Activated CD8-positive, alpha-beta T cell treated with anti-CD3 and anti-CD28 coated beads, Interleukin-2, amount 10 ng/mL, durations not matched to agents 7 days and 5 days (primary cell): ENCODE data around the gene MARCO. TPM values are rescaled to one million over a fixed set of nuclear protein-coding genes. Genes with fewer than 3 reads are reported as not detected.

ENCODE experiments used
- ATAC-seq: fragments of 150-1000 bp; cut with Tn5 transposase; one replicate; pipeline ENCODE4 v1.10.0; 2021; ENCODE audit warnings: moderate library complexity
- CTCF ChIA-PET: fragments of 350-600 bp; sonication (Branson Sonifier 250); formaldehyde crosslinking; loops from one replicate; lab custom pipeline; 2021; ENCODE audit warnings: antibody characterized with exemption; lab: Charles Lee
- POLR2A ChIA-PET: fragments of 350-600 bp; sonication (Branson Sonifier 250); formaldehyde crosslinking; loops from one replicate; lab custom pipeline; 2021; ENCODE audit warnings: antibody characterized with exemption; lab: Charles Lee
- DNase-seq: peaks from one replicate; pipeline ENCODE4 v3.0.0-alpha.2; 2020
- H3K27ac Mint-ChIP-seq: one replicate; pipeline ENCODE4 v1.8.0; 2021; ENCODE audit warnings: mild to moderate bottlenecking, mixed read lengths
- H3K27me3 Mint-ChIP-seq: one replicate; pipeline ENCODE4 v1.8.0; 2021; ENCODE audit warnings: low read depth, mixed read lengths
- H3K36me3 Mint-ChIP-seq: one replicate; pipeline ENCODE4 v1.8.0; 2021; ENCODE audit warnings: low read depth, mixed read lengths
- H3K4me1 Mint-ChIP-seq: one replicate; pipeline ENCODE4 v1.8.0; 2021; ENCODE audit warnings: low read depth, mixed read lengths
- H3K4me3 Mint-ChIP-seq: one replicate; pipeline ENCODE4 v1.8.0; 2021; ENCODE audit warnings: mild to moderate bottlenecking, mixed read lengths
- H3K9me3 Mint-ChIP-seq: one replicate; pipeline ENCODE4 v1.8.0; 2022; ENCODE audit warnings: mixed read lengths; ENCODE audit not compliant: insufficient read depth
- total RNA-seq, 2 experiments: library from RNA; stranded (reverse); gene quantifications; one replicate each; pipeline ENCODE4 v1.2.3, GENCODE V29; 2021

MARCO gene
- total RNA-seq, 2 experiments from 2014 or later: not detected

DNA sequence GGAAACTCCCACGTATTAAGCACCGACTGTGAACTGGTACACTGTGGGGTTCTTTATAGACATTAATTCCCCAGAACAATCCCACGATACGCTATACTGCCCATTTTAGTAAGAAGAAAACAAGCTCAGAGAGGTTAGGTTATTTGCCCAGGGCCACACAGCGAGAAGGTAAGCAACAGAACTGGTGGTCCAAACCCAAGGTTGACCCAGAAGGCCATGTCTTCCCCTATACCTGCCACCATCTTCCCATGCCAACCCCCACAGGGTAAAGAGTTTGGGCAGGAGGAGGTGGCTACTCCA is 69.9 kb downstream of the MARCO start:
- H3K27ac Mint-ChIP-seq: no peak overlapping the region
- ChIA-PET POLR2A (no interaction called here), CTCF (no interaction called here)
- DNase-seq: no peak
- peaks cover 24% of the 10 kb centered on the region for H3K27me3 Mint-ChIP-seq
- peaks cover 2% of the 10 kb centered on the region for H3K4me1 Mint-ChIP-seq
- no peak overlapping the region for H3K4me3 Mint-ChIP-seq
- no peak for ATAC-seq
- no peaks in the 10 kb centered on the region for H3K36me3 Mint-ChIP-seq
- H3K9me3 Mint-ChIP-seq: no peaks in the 10 kb centered on the region

GRCh38 chr2:119012345-119013301 is 70.6 kb downstream of the MARCO start:
- CTCF ChIA-PET: interaction anchor here (1.4 kb wide), 1 partner anchor 131 kb away, joined by 4 read pairs; no protein-coding TSS in a partner anchor

GRCh38 chr2:119013671-119014070 is 71.7 kb downstream of the MARCO start:
- POLR2A ChIA-PET: no interaction called here
- Mint-ChIP-seq H3K9me3 (no peaks in the 10 kb centered on the region), H3K27me3 (peaks cover 26% of the 10 kb centered on the region), H3K4me1 (peaks cover 2% of the 10 kb centered on the region), H3K36me3 (no peaks in the 10 kb centered on the region), H3K4me3 (no peak overlapping the region), H3K27ac (no peak overlapping the region)
- no peak for DNase-seq
- CTCF ChIA-PET: interaction anchor here (1.4 kb wide), 1 partner anchor 132 kb away, joined by 4 read pairs; no protein-coding TSS in a partner anchor
- no peak for ATAC-seq

More at GRCh38 chr2:119012345-119013301, 70.6 kb downstream of the MARCO start:
- POLR2A ChIA-PET: no interaction called here
- ATAC-seq (no peak), DNase-seq (no peak)
- Mint-ChIP-seq H3K27me3 (peaks cover 26% of the 10 kb centered on the region), H3K9me3 (no peaks in the 10 kb centered on the region), H3K27ac (no peak overlapping the region), H3K4me1 (peaks cover 2% of the 10 kb centered on the region), H3K4me3 (no peak overlapping the region), H3K36me3 (no peaks in the 10 kb centered on the region)

DNA sequence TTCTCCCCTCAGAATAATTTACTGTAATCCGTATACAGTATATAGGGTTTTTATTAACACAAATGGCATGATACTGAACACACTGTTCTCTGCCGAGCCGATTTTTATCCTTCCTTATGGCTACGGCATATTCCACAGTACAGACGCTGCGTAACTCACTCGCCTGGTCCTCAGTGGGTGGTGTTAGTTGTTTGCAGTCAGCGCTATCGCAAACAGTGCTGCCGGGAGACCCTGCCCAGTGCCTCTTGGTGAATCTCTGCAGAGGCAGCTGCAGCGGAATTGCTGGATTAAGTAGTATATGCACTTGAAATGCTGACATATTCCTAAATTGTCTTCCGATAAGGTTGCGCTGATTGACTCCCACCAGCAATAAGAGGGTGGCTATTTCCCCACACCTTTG is 73.9 kb downstream of the MARCO start:
- no peak for DNase-seq
- POLR2A ChIA-PET: no interaction called here
- H3K36me3 Mint-ChIP-seq: no peaks in the 10 kb centered on the region
- ATAC-seq: no peak
- CTCF ChIA-PET: no interaction called here
- no peak overlapping the region for H3K27ac Mint-ChIP-seq
- no peaks in the 10 kb centered on the region for H3K9me3 Mint-ChIP-seq
- peaks cover 13% of the 10 kb centered on the region for H3K27me3 Mint-ChIP-seq
- no peak overlapping the region for H3K4me3 Mint-ChIP-seq
- peaks cover 2% of the 10 kb centered on the region for H3K4me1 Mint-ChIP-seq

DNA sequence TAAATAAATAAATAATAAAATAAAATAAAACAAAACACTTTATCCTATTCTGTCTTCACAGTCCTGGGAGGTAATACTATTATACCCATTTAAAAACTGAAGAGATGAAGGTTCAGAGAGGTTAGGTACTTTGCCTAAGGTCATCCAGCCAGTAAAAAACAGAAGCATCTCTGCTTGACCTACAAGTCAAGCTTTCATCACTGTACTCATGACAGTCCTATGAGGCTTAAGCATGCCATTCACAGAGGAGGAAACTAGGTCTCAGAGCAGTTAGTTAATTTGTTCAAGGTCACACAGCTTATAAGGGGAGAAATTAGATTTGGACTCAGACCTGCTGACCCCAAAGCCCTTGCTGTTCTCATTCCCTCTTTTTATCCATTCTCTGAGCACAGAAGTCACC is 77.5 kb downstream of the MARCO start:
- no peaks in the 10 kb centered on the region for H3K36me3 Mint-ChIP-seq
- H3K27ac Mint-ChIP-seq: no peak overlapping the region
- H3K4me3 Mint-ChIP-seq: no peak overlapping the region
- H3K9me3 Mint-ChIP-seq: no peaks in the 10 kb centered on the region
- peaks cover 2% of the 10 kb centered on the region for H3K27me3 Mint-ChIP-seq
- ATAC-seq (no peak), DNase-seq (no peak)
- ChIA-PET CTCF (no interaction called here), POLR2A (no interaction called here)
- H3K4me1 Mint-ChIP-seq: no peaks in the 10 kb centered on the region

DNA sequence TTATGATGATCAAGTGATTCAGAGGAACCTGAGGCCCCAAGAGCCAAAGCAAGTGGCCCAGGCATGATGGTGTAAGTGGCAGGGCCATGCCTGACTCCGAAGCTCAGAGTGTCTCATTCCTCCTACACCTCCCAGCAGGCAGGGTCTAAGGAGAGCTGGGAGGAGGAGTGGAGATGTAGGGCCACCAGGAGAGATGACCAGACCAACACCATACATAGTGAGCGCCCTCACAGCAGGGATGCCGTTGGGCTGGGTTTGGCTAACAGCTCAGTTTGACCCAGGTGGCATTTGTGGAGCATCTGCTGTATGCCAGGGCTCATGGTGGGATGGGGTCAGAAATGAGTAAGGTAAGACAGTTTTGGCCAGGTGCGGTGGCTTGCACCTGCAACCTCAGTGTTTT is 80.7 kb downstream of the MARCO start:
- POLR2A ChIA-PET: no interaction called here
- Mint-ChIP-seq H3K4me1 (no peaks in the 10 kb centered on the region), H3K4me3 (no peak overlapping the region), H3K27ac (no peak overlapping the region), H3K9me3 (no peaks in the 10 kb centered on the region), H3K27me3 (no peaks in the 10 kb centered on the region), H3K36me3 (no peaks in the 10 kb centered on the region)
- DNase-seq: no peak
- no peak for ATAC-seq
- CTCF ChIA-PET: no interaction called here

- no peak for ATAC-seq
- Mint-ChIP-seq H3K4me3 (no peak overlapping the region), H3K9me3 (no peaks in the 10 kb centered on the region), H3K27me3 (no peaks in the 10 kb centered on the region), H3K4me1 (no peaks in the 10 kb centered on the region), H3K36me3 (no peaks in the 10 kb centered on the region), H3K27ac (no peak overlapping the region)
- POLR2A ChIA-PET: no interaction called here
- no peak for DNase-seq
- CTCF ChIA-PET: no interaction called here
These were observed 81.5 kb downstream of the MARCO start for GRCh38 chr2:119023534-119023933.

- ChIA-PET POLR2A (no interaction called here), CTCF (no interaction called here)
- ATAC-seq (no peak), DNase-seq (no peak)
- H3K27me3 Mint-ChIP-seq: no peaks in the 10 kb centered on the region
- H3K9me3 Mint-ChIP-seq: no peaks in the 10 kb centered on the region
- H3K36me3 Mint-ChIP-seq: no peaks in the 10 kb centered on the region
- H3K4me3 Mint-ChIP-seq: no peak overlapping the region
- no peaks in the 10 kb centered on the region for H3K4me1 Mint-ChIP-seq
- no peak overlapping the region for H3K27ac Mint-ChIP-seq
These were observed 82.2 kb downstream of the MARCO start for GRCh38 chr2:119024152-119024551.

DNA sequence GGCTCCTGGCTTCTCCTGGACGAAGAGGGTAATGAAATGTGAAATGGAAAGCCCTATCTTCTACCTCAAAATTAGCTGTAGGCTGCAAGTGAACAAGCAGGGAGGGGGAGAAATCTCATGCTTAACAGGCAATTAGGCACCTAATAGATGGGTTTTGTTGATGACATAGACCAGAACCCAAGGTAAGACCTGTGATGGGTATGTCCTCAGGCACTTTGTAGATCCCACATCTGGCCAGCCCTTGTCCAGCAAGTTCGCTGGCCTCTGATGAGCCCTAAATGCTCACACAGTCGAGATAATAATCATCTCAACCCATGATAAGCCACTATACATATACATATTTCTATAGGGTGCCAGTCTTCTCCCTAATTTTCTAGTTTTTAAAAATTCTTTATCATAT is 82.6 kb downstream of the MARCO start:
- Mint-ChIP-seq H3K27ac (no peak overlapping the region), H3K27me3 (no peaks in the 10 kb centered on the region), H3K4me1 (no peaks in the 10 kb centered on the region), H3K4me3 (no peak overlapping the region), H3K9me3 (no peaks in the 10 kb centered on the region), H3K36me3 (no peaks in the 10 kb centered on the region)
- ChIA-PET CTCF (no interaction called here), POLR2A (no interaction called here)
- DNase-seq (no peak), ATAC-seq (no peak)

DNA sequence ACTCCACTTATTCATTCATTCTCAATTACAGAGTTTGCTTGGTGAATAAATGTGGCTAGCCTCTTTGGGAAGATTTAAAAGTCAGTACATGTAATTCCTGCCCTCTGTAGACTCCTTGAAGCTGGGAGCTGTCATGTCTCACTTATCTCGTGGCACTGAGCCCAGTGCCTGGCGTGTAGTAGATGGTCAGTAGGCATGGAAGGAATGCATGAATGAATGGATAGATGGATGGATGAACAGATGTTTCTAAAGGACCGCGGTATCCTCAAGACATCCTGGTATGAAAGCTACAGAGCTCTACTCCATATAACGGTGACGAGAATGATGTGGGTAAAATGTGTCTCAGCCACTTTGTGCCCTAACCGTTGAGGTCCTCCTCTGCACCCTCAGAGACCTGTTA is 83.0 kb downstream of the MARCO start:
- Mint-ChIP-seq H3K9me3 (no peaks in the 10 kb centered on the region), H3K27me3 (no peaks in the 10 kb centered on the region), H3K27ac (no peak overlapping the region), H3K4me3 (no peak overlapping the region), H3K4me1 (no peaks in the 10 kb centered on the region), H3K36me3 (no peaks in the 10 kb centered on the region)
- ChIA-PET POLR2A (no interaction called here), CTCF (no interaction called here)
- no peak for DNase-seq
- ATAC-seq: no peak

DNA sequence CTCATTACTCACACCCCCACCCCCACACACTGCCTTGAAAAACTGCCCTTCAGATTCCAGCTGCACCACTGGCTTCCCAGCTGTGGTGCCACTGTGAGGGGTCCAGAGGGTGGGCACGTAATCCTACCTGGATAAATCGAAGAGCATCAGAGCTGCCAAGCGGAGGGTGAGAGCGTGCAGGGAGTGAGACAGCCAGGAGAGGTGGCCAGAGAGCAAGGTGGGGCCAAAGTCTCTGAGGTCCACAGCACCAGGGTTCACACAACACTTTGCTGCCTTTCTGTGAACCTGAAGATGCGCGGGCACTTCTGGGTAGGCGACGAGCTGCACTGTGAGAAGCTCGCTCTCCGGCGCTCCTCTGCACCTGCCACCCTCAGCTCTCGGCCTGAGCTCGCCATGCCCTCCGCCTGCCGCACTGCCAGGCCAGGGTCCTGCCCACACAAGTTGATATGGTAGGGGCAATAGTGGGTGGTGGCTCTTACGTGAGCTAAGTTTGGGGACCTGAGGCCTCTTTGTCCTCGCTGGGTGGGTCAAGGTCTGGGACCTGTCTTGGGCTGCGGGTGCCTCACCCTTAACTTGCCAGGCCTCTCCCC is 83.9 kb downstream of the MARCO start:
- H3K9me3 Mint-ChIP-seq: no peaks in the 10 kb centered on the region
- no peaks in the 10 kb centered on the region for H3K36me3 Mint-ChIP-seq
- no peak overlapping the region for H3K4me3 Mint-ChIP-seq
- no peaks in the 10 kb centered on the region for H3K4me1 Mint-ChIP-seq
- POLR2A ChIA-PET: no interaction called here
- H3K27me3 Mint-ChIP-seq: no peaks in the 10 kb centered on the region
- CTCF ChIA-PET: no interaction called here
- ATAC-seq: no peak
- no peak for DNase-seq
- no peak overlapping the region for H3K27ac Mint-ChIP-seq

DNA sequence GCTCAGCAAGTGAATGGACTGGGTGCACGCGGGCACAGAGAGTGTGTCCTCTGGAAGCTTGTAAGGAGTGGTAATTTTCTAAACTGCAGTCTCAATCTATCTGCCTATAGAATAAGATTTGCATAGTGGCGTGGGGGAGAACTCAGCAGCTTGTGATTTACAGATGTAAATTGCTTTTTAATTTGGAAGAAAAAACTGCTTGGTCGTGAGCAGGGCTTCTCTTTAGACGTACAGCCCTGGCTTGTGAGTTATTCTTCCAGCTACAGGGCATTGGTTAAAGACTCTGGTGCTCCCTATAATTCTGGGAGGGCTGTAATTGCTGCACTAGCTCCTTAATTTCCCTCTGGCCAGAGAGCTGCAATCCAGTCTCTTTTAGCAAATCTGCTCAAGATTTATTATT is 84.9 kb downstream of the MARCO start:
- POLR2A ChIA-PET: no interaction called here
- no peaks in the 10 kb centered on the region for H3K4me1 Mint-ChIP-seq
- no peak overlapping the region for H3K27ac Mint-ChIP-seq
- no peak overlapping the region for H3K4me3 Mint-ChIP-seq
- DNase-seq: no peak
- CTCF ChIA-PET: no interaction called here
- no peak for ATAC-seq
- no peaks in the 10 kb centered on the region for H3K27me3 Mint-ChIP-seq
- no peaks in the 10 kb centered on the region for H3K9me3 Mint-ChIP-seq
- no peaks in the 10 kb centered on the region for H3K36me3 Mint-ChIP-seq
